A673 (cell line): ENCODE measurements around the gene MISP3. TPM values are rescaled to one million over a fixed set of nuclear protein-coding genes. Genes with fewer than 3 reads are reported as not detected.

Source experiments
- BruUV-seq: library from RNA; stranded (reverse); fragments of 400-500 nt; replicated peaks from 2 replicates; lab custom pipeline; 2021; lab: Mats Ljungman, UMichigan
- CTCF ChIA-PET: fragments of 300-600 bp; sonication (Branson Sonifier 250); formaldehyde crosslinking; loops from one replicate; lab custom pipeline; 2022; ENCODE audit warnings: antibody characterized with exemption; lab: Charles Lee
- POLR2A ChIA-PET: fragments of 300-600 bp; sonication (Branson Sonifier 250); formaldehyde crosslinking; loops from one replicate; lab custom pipeline; 2022; ENCODE audit warnings: antibody characterized with exemption; ENCODE audit not compliant: low non-redundant PET; lab: Charles Lee
- DNase-seq: peaks from one replicate; pipeline ENCODE4 v3.0.0-alpha.2; 2015; ENCODE audit warnings: low spot score
- H3K27ac ChIP-seq: fragments of 200-600 bp; sonication (generic); 2 replicates; pipeline ENCODE4 v1.5.1; 2016; ENCODE audit warnings: mixed run types, low read depth, mild to moderate bottlenecking, mixed read lengths, antibody characterized with exemption, low read length; ENCODE audit not compliant: poor library complexity, severe bottlenecking
- H3K27me3 ChIP-seq: fragments of 200-600 bp; sonication (generic); replicated peaks from 2 replicates; pipeline ENCODE4 v1.6.1; 2017; ENCODE audit warnings: mixed run types, low read depth, mild to moderate bottlenecking, mixed read lengths, antibody characterized with exemption, low read length; ENCODE audit not compliant: insufficient read depth, poor library complexity
- H3K36me3 ChIP-seq: fragments of 200-600 bp; sonication (generic); 2 replicates; pipeline ENCODE4 v1.6.1; 2016; ENCODE audit warnings: mixed run types, mild to moderate bottlenecking, mixed read lengths, antibody characterized with exemption, low read length; ENCODE audit not compliant: insufficient read depth, poor library complexity, severe bottlenecking
- H3K4me1 ChIP-seq: fragments of 200-600 bp; sonication (generic); 2 replicates; pipeline ENCODE4 v1.6.1; 2017; ENCODE audit warnings: mixed run types, mild to moderate bottlenecking, mixed read lengths, antibody characterized with exemption, low read length; ENCODE audit not compliant: insufficient read depth, poor library complexity, severe bottlenecking
- H3K4me3 ChIP-seq: fragments of 200-600 bp; sonication (generic); 2 replicates; pipeline ENCODE4 v1.5.1; 2016; ENCODE audit warnings: low read depth, mixed run types, mild to moderate bottlenecking, mixed read lengths, low read length; ENCODE audit not compliant: poor library complexity, severe bottlenecking
- H3K9me3 ChIP-seq: fragments of 200-600 bp; sonication (generic); 2 replicates; pipeline ENCODE4 v1.6.1; 2016; ENCODE audit warnings: mixed run types, low read depth, mild to moderate bottlenecking, mixed read lengths, antibody characterized with exemption, low read length; ENCODE audit not compliant: poor library complexity, severe bottlenecking
- EZH2 ChIP-seq: fragments of 200-600 bp; sonication (generic); IDR thresholded peaks from 2 replicates; pipeline ENCODE4 v1.6.1; 2017; ENCODE audit warnings: borderline replicate concordance, low read depth, mild to moderate bottlenecking, mixed read lengths, antibody characterized with exemption, low read length; ENCODE audit not compliant: poor library complexity, severe bottlenecking
- intact Hi-C: fragments of 100-400 bp; cut with micrococcal nuclease; formaldehyde crosslinking; loops from one replicate; pipeline ENCODE4 v1.10.0; 2022; ENCODE audit not compliant: unreplicated experiment
- total RNA-seq: library from RNA; stranded (reverse); gene quantifications from 2 replicates; pipeline ENCODE4 v1.2.3, GENCODE V29; 2021
- TF ChIP-seq, protein P1 (sequence below): fragments of 300-800, 200-600 bp; sonication (generic); conservative IDR thresholded peaks from 2 replicates; pipeline ENCODE4 v1.5.1; 2017; ENCODE audit warnings: low read depth, mild to moderate bottlenecking, antibody characterized with exemption, low read length, moderate library complexity, mixed read lengths

Gene MISP3
- total RNA-seq, 1 experiment from 2014 or later = 0.26 TPM

DNA sequence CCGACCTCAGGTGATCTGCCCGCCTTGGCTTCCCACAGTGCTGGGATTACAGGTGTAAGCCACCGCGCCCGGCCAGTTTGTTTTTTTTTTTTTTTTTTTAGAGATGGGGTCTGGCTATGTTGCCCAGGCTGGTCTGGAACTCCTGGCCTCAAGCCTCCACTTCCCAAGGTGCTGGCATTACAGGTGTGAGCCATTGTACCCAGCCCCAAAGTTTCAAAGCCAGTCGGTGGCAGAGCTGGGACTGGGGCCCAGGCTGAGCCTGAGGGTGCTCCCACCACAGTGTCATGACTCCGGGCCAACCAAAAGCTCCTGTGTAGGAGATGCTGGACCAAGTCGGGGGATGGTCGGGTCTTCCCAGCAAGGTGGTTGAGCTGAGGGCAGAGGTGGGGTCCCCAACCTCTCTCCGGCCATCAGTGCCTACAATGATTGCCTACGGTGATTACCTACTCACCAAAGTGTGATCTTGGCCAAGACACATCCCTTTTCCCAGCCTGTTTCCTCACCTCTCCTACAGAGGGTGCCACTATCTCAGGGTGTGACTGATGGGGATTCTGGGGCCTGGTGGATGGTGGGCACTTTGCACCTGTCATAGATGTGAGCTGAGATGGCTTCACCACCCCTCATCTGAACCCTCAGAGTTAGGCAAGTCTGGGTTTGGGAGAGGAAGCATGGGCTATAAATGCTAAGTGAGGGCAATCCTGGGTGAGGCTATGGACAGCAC, 23.8 kb downstream of the MISP3 start:
- Histone ChIP-seq H3K27me3 (no peaks in the 10 kb centered on the region), H3K4me1 (no peaks in the 10 kb centered on the region), H3K27ac (no peak overlapping the region), H3K36me3 (peaks cover 8% of the 10 kb centered on the region), H3K9me3 (peaks cover 8% of the 10 kb centered on the region), H3K4me3 (no peak overlapping the region)
- no peak for DNase-seq
- intact Hi-C loops = no loop called here
- ChIA-PET CTCF (interaction anchor here (0.6 kb wide), 1 partner anchor 19 kb away, joined by 3 read pairs; no protein-coding TSS in a partner anchor), POLR2A (no interaction called here)
- no peak for TF ChIP-seq EZH2
- TF ChIP-seq, protein P1, sequence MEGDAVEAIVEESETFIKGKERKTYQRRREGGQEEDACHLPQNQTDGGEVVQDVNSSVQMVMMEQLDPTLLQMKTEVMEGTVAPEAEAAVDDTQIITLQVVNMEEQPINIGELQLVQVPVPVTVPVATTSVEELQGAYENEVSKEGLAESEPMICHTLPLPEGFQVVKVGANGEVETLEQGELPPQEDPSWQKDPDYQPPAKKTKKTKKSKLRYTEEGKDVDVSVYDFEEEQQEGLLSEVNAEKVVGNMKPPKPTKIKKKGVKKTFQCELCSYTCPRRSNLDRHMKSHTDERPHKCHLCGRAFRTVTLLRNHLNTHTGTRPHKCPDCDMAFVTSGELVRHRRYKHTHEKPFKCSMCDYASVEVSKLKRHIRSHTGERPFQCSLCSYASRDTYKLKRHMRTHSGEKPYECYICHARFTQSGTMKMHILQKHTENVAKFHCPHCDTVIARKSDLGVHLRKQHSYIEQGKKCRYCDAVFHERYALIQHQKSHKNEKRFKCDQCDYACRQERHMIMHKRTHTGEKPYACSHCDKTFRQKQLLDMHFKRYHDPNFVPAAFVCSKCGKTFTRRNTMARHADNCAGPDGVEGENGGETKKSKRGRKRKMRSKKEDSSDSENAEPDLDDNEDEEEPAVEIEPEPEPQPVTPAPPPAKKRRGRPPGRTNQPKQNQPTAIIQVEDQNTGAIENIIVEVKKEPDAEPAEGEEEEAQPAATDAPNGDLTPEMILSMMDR = peak; percentile 23; the same call in 1 of the 2 replicates
- BruUV-seq = no TSS peak

DNA sequence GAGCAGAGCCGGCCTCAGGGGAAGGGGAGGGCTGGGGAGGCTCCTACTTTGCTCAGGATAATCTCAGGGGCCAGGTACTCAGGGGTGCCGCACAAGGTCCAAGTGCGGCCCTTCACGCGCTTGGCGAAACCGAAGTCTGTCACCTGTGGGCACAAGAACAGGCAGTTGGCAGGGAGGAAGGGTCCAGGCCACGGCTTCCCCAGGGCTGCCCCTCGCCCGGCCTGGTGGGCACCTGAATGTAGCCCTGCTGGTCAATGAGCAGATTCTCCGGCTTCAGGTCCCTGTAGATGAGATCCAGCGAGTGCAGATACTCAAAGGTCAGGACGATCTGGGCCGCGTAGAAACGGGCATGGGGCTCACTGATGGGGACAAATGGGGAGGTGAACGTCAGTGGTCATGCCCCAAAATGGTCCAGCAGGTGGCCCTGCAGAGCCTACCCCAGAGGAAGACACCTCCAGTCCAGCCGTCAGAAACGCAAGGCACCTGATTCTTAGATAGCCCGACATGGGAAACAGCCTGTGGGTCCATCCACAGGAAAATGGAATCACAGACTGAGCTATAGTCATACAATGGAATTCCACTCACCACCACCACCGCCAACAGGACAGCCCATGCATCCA, 25.1 kb downstream of the MISP3 start:
- Histone ChIP-seq H3K27me3 (no peaks in the 10 kb centered on the region), H3K36me3 (peaks cover 8% of the 10 kb centered on the region), H3K9me3 (peaks cover 8% of the 10 kb centered on the region), H3K4me1 (no peaks in the 10 kb centered on the region), H3K4me3 (no peak overlapping the region), H3K27ac (no peak overlapping the region)
- no peak for DNase-seq
- ChIA-PET CTCF (no interaction called here), POLR2A (no interaction called here)
- BruUV-seq = no TSS peak
- intact Hi-C loops = no loop called here
- TF ChIP-seq EZH2 = no peak
- TF ChIP-seq, protein P1 = peak; percentile 33

GRCh38 chr19:14101003-14101545, 28.5 kb downstream of the MISP3 start:
- Histone ChIP-seq H3K4me3 (no peak overlapping the region), H3K27me3 (no peaks in the 10 kb centered on the region), H3K9me3 (no peaks in the 10 kb centered on the region), H3K4me1 (no peaks in the 10 kb centered on the region), H3K36me3 (peaks cover 8% of the 10 kb centered on the region), H3K27ac (no peak overlapping the region)
- ChIA-PET CTCF (no interaction called here), POLR2A (no interaction called here)
- no TSS peak for BruUV-seq
- TF ChIP-seq, protein P1 = no peak
- no peak for TF ChIP-seq EZH2
- no peak for DNase-seq
- intact Hi-C loops = no loop called here
